NCI-H748 (cell line): ENCODE measurements around the gene ZEB1.
"Not testable (repeated sequence)": the region's sequence is repeated elsewhere in the genome, so short reads cannot be mapped to it uniquely, and the experiment has no call there.

Experiments used
- DNase-seq: peaks from one replicate; lab custom pipeline; 2025; ENCODE audit not compliant: unreplicated experiment; lab: John Stamatoyannopoulos, UW

The ZEB1 gene

GRCh38 chr10:31364238-31364637 lies 45.2 kb downstream of the ZEB1 start:
- not testable (repeated sequence) for DNase-seq

- no peak for DNase-seq
Measured at GRCh38 chr10:31366703-31367102, 47.7 kb downstream of the ZEB1 start.

- no peak for DNase-seq
Measured at GRCh38 chr10:31368724-31369123, 49.7 kb downstream of the ZEB1 start.

GRCh38 chr10:31372439-31372838 lies 53.4 kb downstream of the ZEB1 start:
- DNase-seq, result no peak

GRCh38 chr10:31374146-31374696 lies 55.2 kb downstream of the ZEB1 start:
- DNase-seq, result peak; percentile 11

GRCh38 chr10:31381171-31381570 lies 62.2 kb downstream of the ZEB1 start:
- no peak for DNase-seq

GRCh38 chr10:31381766-31382316 lies 62.8 kb downstream of the ZEB1 start:
- DNase-seq, result no peak

- DNase-seq, result no peak
Measured at GRCh38 chr10:31383810-31384588, 65.0 kb downstream of the ZEB1 start.

GRCh38 chr10:31384589-31384949 lies 65.6 kb downstream of the ZEB1 start:
- DNase-seq, result no peak

GRCh38 chr10:31390804-31391203 lies 71.8 kb downstream of the ZEB1 start:
- no peak for DNase-seq

- no peak for DNase-seq
Measured at GRCh38 chr10:31393844-31394243, 74.8 kb downstream of the ZEB1 start.

GRCh38 chr10:31395695-31396094 lies 76.7 kb downstream of the ZEB1 start:
- no peak for DNase-seq

- DNase-seq, result no peak
Measured at GRCh38 chr10:31396376-31396775, 77.4 kb downstream of the ZEB1 start.

- DNase-seq, result no peak
Measured at GRCh38 chr10:31397852-31398251, 78.8 kb downstream of the ZEB1 start.

- DNase-seq, result no peak
Measured at GRCh38 chr10:31399171-31399570, 80.2 kb downstream of the ZEB1 start.

GRCh38 chr10:31399631-31400030 lies 80.6 kb downstream of the ZEB1 start:
- peak; percentile 23 for DNase-seq

- peak; percentile 89 for DNase-seq
Measured at GRCh38 chr10:31401287-31401686, 82.3 kb downstream of the ZEB1 start.

GRCh38 chr10:31404640-31405039 lies 85.6 kb downstream of the ZEB1 start:
- no peak for DNase-seq

- not testable (repeated sequence) for DNase-seq
Measured at GRCh38 chr10:31405829-31406228, 86.8 kb downstream of the ZEB1 start.

- not testable (repeated sequence) for DNase-seq
Measured at GRCh38 chr10:31412397-31412796, 93.4 kb downstream of the ZEB1 start.

GRCh38 chr10:31413325-31413724 lies 94.3 kb downstream of the ZEB1 start:
- DNase-seq, result no peak

GRCh38 chr10:31418481-31418880 lies 99.5 kb downstream of the ZEB1 start:
- no peak for DNase-seq
